Astrocyte of the hippocampus (primary cell): ENCODE measurements around the gene SULT1A1.
"Not testable (repeated sequence)": the region's sequence is repeated elsewhere in the genome, so short reads cannot be mapped to it uniquely, and the experiment has no call there.

ENCODE experiments used
- DNase-seq: peaks from one replicate; pipeline ENCODE4 v3.0.0; 2011; ENCODE audit warnings: low read depth, low spot score

SULT1A1 gene

DNA sequence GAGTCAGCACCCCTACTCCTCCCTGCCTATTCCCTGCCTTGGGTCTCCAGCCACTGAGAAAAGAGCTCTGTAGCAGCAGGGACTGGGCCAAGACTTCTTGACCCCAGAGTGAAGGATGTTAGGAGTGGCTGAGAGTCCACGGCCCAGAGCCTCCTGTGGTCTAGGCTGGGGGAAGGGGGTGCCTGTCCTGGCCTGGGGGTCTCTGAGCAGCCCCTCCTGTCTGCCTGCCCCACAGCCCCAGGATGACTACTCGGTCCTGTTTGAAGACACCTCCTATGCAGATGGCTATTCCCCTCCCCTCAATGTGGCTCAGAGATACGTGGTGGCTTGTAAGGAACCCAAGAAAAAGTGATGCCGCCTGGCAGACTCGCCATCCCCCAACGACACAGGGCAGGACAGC is 18.5 kb downstream of the SULT1A1 start:
- no peak for DNase-seq

- DNase-seq: no peak
These were observed 19.2 kb downstream of the SULT1A1 start for GRCh38 chr16:28590384-28591340.

GRCh38 chr16:28589930-28590329 is 19.9 kb downstream of the SULT1A1 start:
- DNase-seq: no peak

DNA sequence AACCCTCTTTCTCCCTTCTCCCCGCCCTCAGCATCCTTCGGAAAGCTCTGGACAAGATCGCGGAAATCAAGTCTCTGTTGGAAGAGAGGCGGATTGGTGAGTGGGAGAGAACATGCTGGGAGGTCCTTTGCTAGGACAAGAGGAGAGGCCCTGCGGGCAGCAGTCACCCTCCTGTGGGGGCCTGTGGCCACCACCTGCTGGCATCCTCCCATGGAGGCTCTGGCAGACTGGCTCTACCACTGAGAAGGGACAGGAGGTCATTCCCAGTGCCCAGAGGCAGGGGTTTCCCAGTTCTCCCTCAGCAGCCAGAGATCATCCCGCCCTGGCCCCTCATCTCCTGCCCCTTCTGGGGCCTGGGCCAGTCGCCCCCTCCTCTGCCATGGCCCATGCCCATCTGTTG is 20.8 kb downstream of the SULT1A1 start:
- DNase-seq: no peak

GRCh38 chr16:28587386-28587785 is 22.5 kb downstream of the SULT1A1 start:
- no peak for DNase-seq

- no peak for DNase-seq
These were observed 23.4 kb downstream of the SULT1A1 start for GRCh38 chr16:28586466-28586865.

DNA sequence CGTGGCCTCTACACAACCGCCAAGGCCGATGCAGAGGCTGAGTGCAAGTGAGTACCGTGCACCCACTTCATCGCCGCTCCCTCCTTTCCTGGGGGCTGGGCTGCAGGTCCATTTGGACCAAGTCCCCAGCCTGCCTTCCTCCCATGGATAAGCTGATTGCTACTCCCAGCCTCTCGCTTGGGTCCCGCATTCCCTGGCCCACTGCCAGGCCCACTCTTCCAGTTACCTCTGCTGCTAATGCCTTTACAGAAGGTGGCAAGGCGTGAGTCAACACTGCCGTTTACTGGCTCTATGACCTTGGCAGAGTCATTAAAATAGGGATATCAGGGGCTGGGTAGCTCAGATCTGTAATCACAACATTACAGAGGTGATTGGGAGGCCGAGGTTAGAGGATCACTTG is 24.2 kb downstream of the SULT1A1 start:
- DNase-seq: peak; percentile 50

- DNase-seq: no peak
These were observed 29.0 kb downstream of the SULT1A1 start for GRCh38 chr16:28580726-28581315.

DNA sequence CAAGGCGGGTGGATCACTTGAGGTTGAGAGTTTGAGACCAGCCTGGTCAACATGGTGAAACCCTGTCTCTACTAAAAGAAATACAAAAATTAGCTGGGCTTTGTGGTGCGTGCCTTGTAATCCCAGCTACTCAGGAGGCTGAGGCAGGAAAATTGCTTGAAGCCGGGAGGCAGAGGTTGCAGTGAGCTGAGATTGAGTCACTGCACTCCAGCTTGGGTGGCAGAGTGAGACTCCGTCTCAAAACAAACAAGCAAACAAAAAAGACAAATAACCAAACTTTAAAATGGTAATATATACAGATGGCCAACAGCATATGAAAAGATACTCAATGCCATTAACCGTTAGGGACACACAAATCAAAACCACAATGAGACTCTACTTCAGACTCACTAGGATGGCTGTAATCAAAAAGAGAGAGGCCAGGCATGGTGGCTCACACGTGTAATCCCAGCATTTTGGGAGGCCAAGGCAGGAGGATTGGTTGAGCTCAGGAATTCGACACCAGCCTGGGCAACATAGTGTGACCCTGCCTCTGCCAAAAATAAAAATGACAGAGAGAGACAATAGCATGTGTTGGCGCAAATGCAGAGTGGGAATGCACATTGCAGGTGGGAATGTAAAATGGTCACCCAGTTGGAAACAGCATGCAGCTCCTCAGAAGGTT is 34.3 kb downstream of the SULT1A1 start:
- DNase-seq: no peak

GRCh38 chr16:28574925-28575324 is 34.9 kb downstream of the SULT1A1 start:
- DNase-seq: no peak

DNA sequence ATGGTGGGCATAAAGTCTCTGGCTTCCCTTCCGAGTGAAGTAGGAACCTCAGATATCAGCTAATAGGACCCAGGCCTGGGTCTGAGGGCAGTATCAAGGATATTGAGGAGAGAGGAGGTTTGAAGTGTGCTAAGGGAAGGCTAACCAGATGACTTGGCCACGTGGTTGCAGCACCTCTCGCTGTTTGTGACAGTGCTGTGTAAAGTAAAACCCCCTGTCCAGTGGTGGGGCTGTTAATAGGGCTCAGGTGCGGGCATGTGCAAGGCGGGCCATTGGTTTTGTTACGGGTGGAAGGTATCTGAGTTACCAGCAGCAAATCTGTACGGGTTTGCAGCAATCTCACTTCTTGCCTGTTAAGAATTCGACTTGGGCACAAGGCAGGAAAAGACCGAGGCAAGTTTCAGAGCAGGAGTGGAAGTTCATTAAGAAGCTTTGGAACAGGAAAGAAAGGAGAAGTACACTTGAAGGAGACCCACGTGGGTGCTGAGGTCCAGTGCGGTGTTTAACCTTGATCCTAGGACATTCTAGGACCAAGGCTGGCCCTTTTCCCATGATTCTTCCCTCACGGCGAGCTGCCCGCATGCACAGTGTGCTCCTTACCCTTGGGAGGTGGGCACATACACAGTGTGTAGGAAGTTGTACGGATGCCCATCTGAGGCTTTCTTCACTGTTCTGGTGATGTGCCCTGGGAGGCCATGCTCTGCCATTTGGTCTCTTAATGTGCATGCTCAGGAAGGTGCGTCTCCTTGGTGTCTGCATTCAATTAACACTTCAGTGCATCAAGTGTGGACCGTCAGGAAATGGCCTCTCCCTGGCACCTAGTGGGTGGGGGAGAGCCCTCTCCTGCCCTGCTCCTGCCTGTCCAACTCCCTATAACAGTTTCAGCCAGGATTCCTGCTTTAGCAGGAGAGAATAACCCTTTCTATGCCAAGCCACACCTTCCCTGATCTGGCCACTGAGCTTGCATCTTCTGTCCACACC is 35.8 kb downstream of the SULT1A1 start:
- DNase-seq: no peak

DNA sequence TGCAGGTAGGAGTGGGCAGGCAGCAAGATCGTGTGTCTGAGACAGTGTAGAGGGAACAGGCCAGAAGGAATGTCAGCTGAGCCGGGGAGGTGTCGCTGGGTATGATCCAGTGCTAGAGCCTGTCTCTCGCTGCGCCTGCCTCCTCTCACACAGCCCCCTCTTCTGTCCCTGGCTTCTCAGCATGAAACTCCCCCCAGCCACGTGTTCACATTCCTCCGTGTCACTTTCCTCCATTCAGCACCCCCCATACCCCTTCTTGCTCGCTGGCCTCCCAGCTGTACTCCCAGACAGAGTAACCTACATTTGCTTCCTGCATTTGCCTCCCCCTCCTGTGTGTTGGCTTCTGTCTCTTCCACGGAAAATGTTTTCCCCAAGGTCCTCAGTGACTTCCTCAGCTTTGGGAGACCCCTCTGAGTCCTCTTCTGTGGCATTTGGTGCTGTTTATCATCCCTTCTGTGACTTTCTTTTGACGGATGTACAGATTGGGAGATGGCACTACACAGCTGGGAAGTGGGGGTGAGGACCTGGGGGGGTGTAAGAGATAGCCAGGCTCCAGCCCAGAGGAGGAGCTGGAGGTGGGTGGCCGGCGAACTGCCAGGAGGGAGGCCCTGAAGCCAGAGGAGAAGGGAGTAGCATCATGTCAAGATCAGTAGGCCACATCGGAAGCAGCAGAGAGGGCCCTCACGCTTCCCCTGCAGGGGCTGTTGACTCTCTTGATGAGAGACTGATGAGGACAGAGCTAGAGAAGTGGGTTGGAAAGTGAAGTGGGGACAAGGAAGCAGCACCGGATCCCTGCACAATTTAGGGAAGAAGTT is 36.9 kb downstream of the SULT1A1 start:
- no peak for DNase-seq

GRCh38 chr16:28569968-28570752 is 39.7 kb downstream of the SULT1A1 start:
- DNase-seq: no peak

DNA sequence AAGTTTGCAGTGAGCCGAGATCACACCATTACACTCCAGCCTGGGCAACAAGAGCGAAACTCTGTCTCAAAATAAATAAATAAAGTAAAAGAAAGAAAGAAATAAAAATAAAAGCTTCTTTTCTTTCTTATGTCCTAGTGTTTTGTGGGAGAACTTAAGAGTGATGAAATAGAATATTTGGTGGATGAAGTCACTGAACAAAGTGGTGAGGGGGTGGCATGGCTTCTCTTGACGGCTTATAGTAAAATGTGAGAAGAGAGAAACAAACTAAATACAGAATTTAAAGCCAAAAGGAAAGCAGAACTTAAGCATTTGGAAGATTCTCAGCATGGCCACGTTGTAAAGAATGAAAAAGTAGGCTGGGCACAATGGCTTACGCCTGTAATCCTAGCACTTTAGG is 40.8 kb downstream of the SULT1A1 start:
- DNase-seq: peak; percentile 31

DNA sequence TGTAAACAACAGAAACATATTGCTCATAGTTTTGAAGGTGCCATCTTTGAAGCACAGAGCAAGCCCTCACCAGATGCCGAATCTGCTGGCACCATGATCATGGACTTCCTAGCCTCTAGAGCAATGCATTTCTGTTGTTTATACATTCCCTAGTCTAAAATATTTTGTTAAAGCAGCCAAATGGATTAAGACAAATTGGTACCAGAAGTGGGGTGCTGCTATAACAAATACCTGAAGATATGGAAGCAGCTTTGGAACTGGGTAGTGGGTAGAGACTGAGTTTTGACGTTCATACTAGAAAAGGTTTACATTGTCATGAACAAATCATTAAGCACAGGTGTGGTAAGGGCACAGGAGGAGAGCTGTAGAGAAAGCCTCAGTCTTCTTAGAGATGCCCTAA is 42.6 kb downstream of the SULT1A1 start:
- no peak for DNase-seq

DNA sequence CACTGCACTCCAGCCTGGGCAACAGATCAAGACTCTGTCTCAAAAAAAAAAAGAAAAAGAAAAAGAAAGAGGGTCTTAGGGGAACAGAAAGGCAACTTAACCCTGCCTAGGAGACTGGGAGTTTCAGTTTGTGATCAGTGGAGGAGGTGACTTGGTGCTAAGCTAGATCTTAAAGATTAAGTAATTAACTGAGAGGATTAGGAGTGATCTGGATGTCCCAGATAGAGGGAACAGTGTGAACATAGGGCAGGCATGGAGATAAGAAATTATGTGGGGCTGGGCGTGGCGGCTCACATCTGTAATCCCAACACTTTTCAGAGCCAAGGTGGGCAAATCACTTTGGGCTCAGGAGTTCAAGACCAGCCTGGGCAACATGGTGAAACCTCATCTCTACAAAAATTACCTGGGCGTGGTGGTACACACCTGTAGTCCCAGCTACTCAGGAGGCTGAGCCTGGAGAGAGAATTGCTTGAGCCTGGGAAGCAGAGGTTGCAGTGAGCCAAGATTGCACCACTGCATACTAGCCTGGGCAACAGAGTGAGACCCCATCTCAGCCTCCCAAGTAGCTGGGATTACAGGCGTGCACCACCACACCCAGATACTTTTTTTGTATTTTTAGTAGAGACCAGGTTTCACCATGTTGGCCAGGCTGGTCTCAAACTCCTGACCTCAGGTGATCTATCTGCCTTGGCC is 43.5 kb downstream of the SULT1A1 start:
- not testable (repeated sequence) for DNase-seq

- no peak for DNase-seq
These were observed 46.6 kb downstream of the SULT1A1 start for GRCh38 chr16:28563218-28563617.

DNA sequence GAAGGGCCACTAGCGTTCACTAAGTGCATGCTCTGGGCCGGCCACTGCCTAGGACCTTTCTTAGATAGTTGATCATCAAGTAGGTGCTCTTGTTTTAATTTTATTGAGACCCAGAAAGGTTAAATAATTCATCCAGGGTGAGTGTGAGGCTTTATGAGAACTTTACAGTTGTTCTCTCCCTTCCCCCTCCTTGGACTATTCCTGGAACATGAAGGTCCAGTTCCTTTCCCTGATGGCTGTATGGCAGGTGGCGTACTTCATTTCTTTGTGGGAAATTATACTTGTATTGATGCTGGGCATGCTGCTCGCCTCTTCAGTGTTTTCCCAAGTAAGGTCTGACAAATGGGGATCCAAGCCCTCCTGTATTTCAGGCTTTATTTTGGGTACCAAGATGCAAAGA is 47.6 kb downstream of the SULT1A1 start:
- no peak for DNase-seq

- DNase-seq: no peak
These were observed 48.2 kb downstream of the SULT1A1 start for GRCh38 chr16:28561557-28562187.
